H9 (cell line): ENCODE results near the gene PPP2R3B. TPM values are rescaled to one million over a fixed set of nuclear protein-coding genes. Genes with fewer than 3 reads are reported as not detected.
A peak's percentile ranks its signal among the peaks of the same experiment; 100 is the strongest.

ENCODE experiments used
- DNase-seq: peaks from one replicate; pipeline ENCODE4 v3.0.0-alpha.2; 2017
- H2AFZ ChIP-seq: one replicate; pipeline ENCODE4 v1.6.1; 2013; ENCODE audit warnings: mild to moderate bottlenecking, low read length, control low read depth, moderate library complexity
- H2AK5ac ChIP-seq: 2 replicates; pipeline ENCODE4 v1.6.1; 2013; ENCODE audit warnings: low read length, control low read depth, mixed read lengths; ENCODE audit not compliant: insufficient read length
- H2BK120ac ChIP-seq: one replicate; pipeline ENCODE4 v1.6.1; 2013; ENCODE audit warnings: low read depth, mild to moderate bottlenecking, low read length, control low read depth, inconsistent platforms; ENCODE audit not compliant: poor library complexity, severe bottlenecking
- H2BK12ac ChIP-seq: 2 replicates; pipeline ENCODE4 v1.6.1; 2013; ENCODE audit warnings: low read length, control low read depth, mixed read lengths, low read depth; ENCODE audit not compliant: insufficient read length
- H2BK15ac ChIP-seq: 2 replicates; pipeline ENCODE4 v1.6.1; 2013; ENCODE audit warnings: low read depth, low read length, control low read depth
- H2BK20ac ChIP-seq: one replicate; pipeline ENCODE4 v1.6.1; 2013; ENCODE audit warnings: low read depth, mild to moderate bottlenecking, low read length, control low read depth, inconsistent platforms; ENCODE audit not compliant: poor library complexity, severe bottlenecking
- H2BK5ac ChIP-seq: 2 replicates; pipeline ENCODE4 v1.6.1; 2013; ENCODE audit warnings: low read length, control low read depth, mixed read lengths; ENCODE audit not compliant: insufficient read length
- H3K14ac ChIP-seq: 2 replicates; pipeline ENCODE4 v1.6.1; 2013; ENCODE audit warnings: low read length, control low read depth; ENCODE audit not compliant: insufficient read depth
- H3K18ac ChIP-seq: 2 replicates; pipeline ENCODE4 v1.6.1; 2013; ENCODE audit warnings: low read depth, mild to moderate bottlenecking, mixed read lengths, low read length, control low read depth; ENCODE audit not compliant: insufficient read length
- H3K23ac ChIP-seq: 2 replicates; pipeline ENCODE4 v1.6.1; 2013; ENCODE audit warnings: low read length, control low read depth, mixed read lengths, low read depth; ENCODE audit not compliant: insufficient read length
- H3K23me2 ChIP-seq: 2 replicates; pipeline ENCODE4 v1.6.1; 2013; ENCODE audit warnings: low read depth, mild to moderate bottlenecking, mixed read lengths, low read length, control low read depth; ENCODE audit not compliant: insufficient read length, poor library complexity, severe bottlenecking
- H3K27ac ChIP-seq: 2 replicates; pipeline ENCODE4 v1.5.1; 2013; ENCODE audit warnings: low read length, control low read depth, mixed read lengths, low read depth; ENCODE audit not compliant: insufficient read length
- H3K27me3 ChIP-seq: 2 replicates; pipeline ENCODE4 v1.6.1; 2013; ENCODE audit warnings: low read length, control low read depth, inconsistent platforms; ENCODE audit not compliant: insufficient read depth
- H3K4ac ChIP-seq: 2 replicates; pipeline ENCODE4 v1.6.1; 2013; ENCODE audit warnings: low read depth, mild to moderate bottlenecking, control low read depth, inconsistent platforms, low read length, moderate library complexity
- H3K4me1 ChIP-seq: 2 replicates; pipeline ENCODE4 v1.6.1; 2013; ENCODE audit warnings: low read length, control low read depth, inconsistent platforms; ENCODE audit not compliant: insufficient read depth
- H3K4me2 ChIP-seq: 2 replicates; pipeline ENCODE4 v1.6.1; 2013; ENCODE audit warnings: low read length, control low read depth, mixed read lengths; ENCODE audit not compliant: insufficient read length, insufficient read depth
- H3K56ac ChIP-seq: 2 replicates; pipeline ENCODE4 v1.6.1; 2013; ENCODE audit warnings: low read depth, mild to moderate bottlenecking, mixed read lengths, low read length, control low read depth; ENCODE audit not compliant: insufficient read length
- H3K79me1 ChIP-seq: 2 replicates; pipeline ENCODE4 v1.6.1; 2013; ENCODE audit warnings: low read depth, mild to moderate bottlenecking, moderate library complexity, low read length, control low read depth, inconsistent platforms; ENCODE audit not compliant: insufficient read depth, poor library complexity, severe bottlenecking
- H3K79me2 ChIP-seq: 2 replicates; pipeline ENCODE4 v1.6.1; 2013; ENCODE audit warnings: low read length, control low read depth, inconsistent platforms; ENCODE audit not compliant: insufficient read depth
- H3K9ac ChIP-seq: 2 replicates; pipeline ENCODE4 v1.6.1; 2013; ENCODE audit warnings: low read length, control low read depth, mixed read lengths; ENCODE audit not compliant: insufficient read length; ENCODE audit errors: extremely low read depth
- H3K9me3 ChIP-seq: one replicate; pipeline ENCODE4 v1.6.1; 2013; ENCODE audit warnings: low read depth, low read length, inconsistent platforms; ENCODE audit not compliant: control insufficient read depth
- H3T11ph ChIP-seq: one replicate; pipeline ENCODE4 v1.6.1; 2013; ENCODE audit warnings: mild to moderate bottlenecking, low read length, control low read depth, inconsistent platforms
- H4K20me1 ChIP-seq: one replicate; pipeline ENCODE4 v1.6.1; 2013; ENCODE audit not compliant: control insufficient read depth, insufficient read length, insufficient read depth
- H4K5ac ChIP-seq: 2 replicates; pipeline ENCODE4 v1.6.1; 2013; ENCODE audit warnings: low read depth, mild to moderate bottlenecking, mixed read lengths, low read length, control low read depth; ENCODE audit not compliant: insufficient read length
- H4K8ac ChIP-seq: replicated peaks from 2 replicates; pipeline ENCODE4 v1.6.1; 2013; ENCODE audit warnings: low read length, control low read depth, mixed read lengths, low read depth; ENCODE audit not compliant: insufficient read length
- H4K91ac ChIP-seq: 2 replicates; pipeline ENCODE4 v1.6.1; 2013; ENCODE audit warnings: low read depth, mild to moderate bottlenecking, moderate library complexity, mixed read lengths, low read length, control low read depth; ENCODE audit not compliant: insufficient read length
- H3K27ac Mint-ChIP-seq, 3 experiments: 2 replicates in 2 of 3; 3 replicates in 1 of 3; pipeline ENCODE4 v1.8.0; 2020 to 2021; ENCODE audit warnings: mixed read lengths in 3 of 3, mild to moderate bottlenecking in 1 of 3, moderate library complexity in 1 of 3
- H3K27me3 Mint-ChIP-seq: 2 replicates; pipeline ENCODE4 v1.8.0; 2021; ENCODE audit warnings: low read depth, mild to moderate bottlenecking, moderate library complexity, mixed read lengths
- H3K36me3 Mint-ChIP-seq, 3 experiments: 2 replicates in 2 of 3; 3 replicates in 1 of 3; pipeline ENCODE4 v1.8.0; 2020 to 2021; ENCODE audit warnings: low read depth in 3 of 3, mixed read lengths in 3 of 3; ENCODE audit not compliant: insufficient read depth in 1 of 3
- H3K4me1 Mint-ChIP-seq, 2 experiments: 2 replicates each; pipeline ENCODE4 v1.8.0; 2020; ENCODE audit warnings: mixed read lengths in 2 of 2
- H3K4me3 Mint-ChIP-seq, 2 experiments: 2 replicates in 1 of 2; 3 replicates in 1 of 2; pipeline ENCODE4 v1.8.0; 2020 to 2021; ENCODE audit warnings: mild to moderate bottlenecking in 2 of 2, mixed read lengths in 2 of 2, moderate library complexity in 1 of 2
- H3K9me3 Mint-ChIP-seq, 2 experiments: 2 replicates in 1 of 2; 3 replicates in 1 of 2; pipeline ENCODE4 v1.8.0; 2020; ENCODE audit warnings: mild to moderate bottlenecking in 2 of 2, mixed read lengths in 2 of 2, moderate library complexity in 1 of 2
- WGBS: extraction: QIAGEN DNeasy Blood & Tissue Kit; methylation state at CpG from one replicate; pipeline ENCODE4 v1.1.7; 2013; ENCODE audit warnings: missing lambda C conversion rate, low lambda C conversion rate, mixed read lengths; ENCODE audit not compliant: insufficient read length; ENCODE audit errors: extremely low coverage; 5-methylcytosine and 5-hydroxymethylcytosine counted together
- total RNA-seq: library from RNA; stranded (reverse); gene quantifications from 2 replicates; pipeline ENCODE4 v1.2.1, GENCODE V29; 2021
- TF ChIP-seq, protein P1 (sequence below): fragments of 200-600 bp; sonication (generic); conservative IDR thresholded peaks from 3 replicates; pipeline ENCODE4 v1.8.0; 2021; ENCODE audit warnings: antibody characterized with exemption, mild to moderate bottlenecking

Gene PPP2R3B
- total RNA-seq, 1 experiment from 2014 or later = 72.1 TPM

DNA sequence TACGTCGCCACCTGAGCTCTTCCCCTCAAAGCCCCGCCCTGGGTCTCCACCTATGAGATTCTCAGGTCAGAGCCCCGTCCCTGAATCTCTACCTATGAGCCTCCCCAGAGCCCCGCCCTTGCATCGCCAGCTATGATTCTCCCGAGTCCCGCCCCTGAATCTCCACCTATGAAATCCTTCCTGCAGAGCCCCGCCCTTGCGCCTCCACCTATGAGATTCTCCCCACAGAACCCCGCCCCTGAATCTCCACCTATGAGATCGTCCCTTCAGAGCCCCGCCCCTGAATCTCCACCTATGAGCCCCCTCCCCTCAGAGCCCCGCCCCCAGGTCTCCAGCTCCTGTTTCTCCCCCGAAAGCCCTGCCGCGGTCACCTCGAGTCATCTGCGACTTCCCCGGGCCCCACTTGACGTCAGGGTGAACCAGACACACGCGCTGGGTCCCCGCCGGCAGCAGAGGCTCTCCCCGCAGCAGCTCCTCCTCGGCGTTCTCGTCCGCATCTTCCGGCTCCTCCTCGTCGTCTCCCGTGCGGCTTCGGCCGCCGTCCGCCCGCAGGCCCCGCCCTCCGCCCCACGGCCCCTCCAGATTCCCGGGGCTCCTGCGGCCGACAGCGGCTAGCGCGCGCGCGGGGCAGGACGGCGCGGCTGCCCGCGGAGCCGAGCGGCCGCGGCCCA is 68.5 kb downstream of the PPP2R3B start:
- Histone ChIP-seq H3K4ac (no peak overlapping the region), H3K23me2 (peaks cover 15% of the 10 kb centered on the region), H3K79me2 (no peaks in the 10 kb centered on the region), H2BK12ac (no peak overlapping the region), H2AFZ (no peak overlapping the region), H3K9ac (peak overlapping the region; percentile 76), H3K27me3 (no peaks in the 10 kb centered on the region), H4K91ac (no peak overlapping the region), H2BK15ac (no peak overlapping the region), H4K20me1 (no peaks in the 10 kb centered on the region), H2BK20ac (no peak overlapping the region), H3T11ph (no peak overlapping the region), H3K79me1 (peaks cover 4% of the 10 kb centered on the region), H3K56ac (no peak overlapping the region), H3K9me3 (no peaks in the 10 kb centered on the region), H3K23ac (no peak overlapping the region), H2BK5ac (no peak overlapping the region), H4K5ac (no peak overlapping the region), H3K14ac (peak overlapping the region; percentile 94), H3K27ac (no peak overlapping the region), H2BK120ac (no peak overlapping the region), H4K8ac (no peak overlapping the region), H3K4me1 (no peaks in the 10 kb centered on the region), H3K18ac (peak overlapping the region; percentile 91), H2AK5ac (no peak overlapping the region), H3K4me2 (no peak overlapping the region)
- peak overlapping the region; percentile 92 to 99 (median 95); a peak in 6 of 7 replicates for H3K27ac Mint-ChIP-seq
- no CpG with 5 or more reads among the region's 61 CpGs for WGBS
- TF ChIP-seq, protein P1, sequence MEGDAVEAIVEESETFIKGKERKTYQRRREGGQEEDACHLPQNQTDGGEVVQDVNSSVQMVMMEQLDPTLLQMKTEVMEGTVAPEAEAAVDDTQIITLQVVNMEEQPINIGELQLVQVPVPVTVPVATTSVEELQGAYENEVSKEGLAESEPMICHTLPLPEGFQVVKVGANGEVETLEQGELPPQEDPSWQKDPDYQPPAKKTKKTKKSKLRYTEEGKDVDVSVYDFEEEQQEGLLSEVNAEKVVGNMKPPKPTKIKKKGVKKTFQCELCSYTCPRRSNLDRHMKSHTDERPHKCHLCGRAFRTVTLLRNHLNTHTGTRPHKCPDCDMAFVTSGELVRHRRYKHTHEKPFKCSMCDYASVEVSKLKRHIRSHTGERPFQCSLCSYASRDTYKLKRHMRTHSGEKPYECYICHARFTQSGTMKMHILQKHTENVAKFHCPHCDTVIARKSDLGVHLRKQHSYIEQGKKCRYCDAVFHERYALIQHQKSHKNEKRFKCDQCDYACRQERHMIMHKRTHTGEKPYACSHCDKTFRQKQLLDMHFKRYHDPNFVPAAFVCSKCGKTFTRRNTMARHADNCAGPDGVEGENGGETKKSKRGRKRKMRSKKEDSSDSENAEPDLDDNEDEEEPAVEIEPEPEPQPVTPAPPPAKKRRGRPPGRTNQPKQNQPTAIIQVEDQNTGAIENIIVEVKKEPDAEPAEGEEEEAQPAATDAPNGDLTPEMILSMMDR = no peak
- peaks cover 2% of the 10 kb centered on the region; the same call in 1 of the 2 replicates for H3K27me3 Mint-ChIP-seq
- H3K36me3 Mint-ChIP-seq = peaks cover 6 to 10% (median 10%) of the 10 kb centered on the region in 3 experiments
- peak overlapping the region; percentile 90 to 94 for H3K4me3 Mint-ChIP-seq
- peaks cover 0 to 1% of the 10 kb centered on the region in 2 experiments; a peak in 2 of 5 replicates for H3K9me3 Mint-ChIP-seq
- peaks cover 10 to 15% of the 10 kb centered on the region in 2 experiments for H3K4me1 Mint-ChIP-seq
- DNase-seq = peak; percentile 100
